GM18526 (cell line): Measurements from ENCODE around the gene FGR.

Source experiments
- POLR2A ChIP-seq: IDR thresholded peaks from 3 replicates; pipeline ENCODE4 v1.6.1; 2011; ENCODE audit not compliant: insufficient read length; ENCODE audit errors: extremely low read depth

Gene FGR

GRCh38 chr1:27600498-27601175 lies 34.3 kb downstream of the FGR start:
- TF ChIP-seq POLR2A = no peak

- no peak for TF ChIP-seq POLR2A
Observed at GRCh38 chr1:27599605-27600497, 35.1 kb downstream of the FGR start.

GRCh38 chr1:27598902-27599528 lies 36.0 kb downstream of the FGR start:
- TF ChIP-seq POLR2A = no peak

- no peak for TF ChIP-seq POLR2A
Observed at GRCh38 chr1:27598295-27598687, 36.7 kb downstream of the FGR start.

- TF ChIP-seq POLR2A = no peak
Observed at GRCh38 chr1:27597516-27598294, 37.3 kb downstream of the FGR start.

- TF ChIP-seq POLR2A = no peak
Observed at GRCh38 chr1:27596986-27597385, 38.0 kb downstream of the FGR start.

- TF ChIP-seq POLR2A = no peak
Observed at GRCh38 chr1:27596261-27596660, 38.7 kb downstream of the FGR start.

GRCh38 chr1:27595597-27595996 lies 39.4 kb downstream of the FGR start:
- no peak for TF ChIP-seq POLR2A

- no peak for TF ChIP-seq POLR2A
Observed at GRCh38 chr1:27594564-27595510, 40.1 kb downstream of the FGR start.

- no peak for TF ChIP-seq POLR2A
Observed at GRCh38 chr1:27593678-27594563, 41.1 kb downstream of the FGR start.

GRCh38 chr1:27592931-27593677 lies 41.9 kb downstream of the FGR start:
- no peak for TF ChIP-seq POLR2A

GRCh38 chr1:27592232-27592930 lies 42.6 kb downstream of the FGR start:
- TF ChIP-seq POLR2A = no peak
